HEK293 (cell line): Measurements from ENCODE around the gene PPP2R2B.

ENCODE experiments used
- CTCF ChIA-PET: fragments of 350-600 bp; formaldehyde crosslinking; extraction: SDS; loops from one replicate; lab custom pipeline; 2021; ENCODE audit warnings: antibody characterized with exemption; lab: Yijun Ruan, JAX
- POLR2A ChIA-PET: fragments of 300-600 bp; formaldehyde crosslinking; extraction: SDS; loops from one replicate; lab custom pipeline; 2020; ENCODE audit warnings: antibody characterized with exemption, inconsistent platforms; lab: Yijun Ruan, JAX
- H3K27ac ChIP-seq: fragments of 200-500 bp; sonication (Bioruptor generic); 2 replicates; pipeline ENCODE4 v1.5.1; 2014; ENCODE audit warnings: low read depth, low read length, control low read depth, inconsistent platforms; ENCODE audit errors: extremely low read depth
- H3K36me3 ChIP-seq, 2 experiments: fragments of 200-500 bp in 1 of 2; sonication (Bioruptor generic) in 1 of 2; 1 replicate in 1 of 2; 2 replicates in 1 of 2; pipeline ENCODE4 v1.5.1; 2014 to 2017; ENCODE audit warnings: inconsistent platforms in 2 of 2, low read length in 2 of 2; ENCODE audit not compliant: control insufficient read depth in 2 of 2, insufficient read depth in 1 of 2
- H3K4me1 ChIP-seq: fragments of 200-500 bp; sonication (Bioruptor generic); 2 replicates; pipeline ENCODE4 v1.5.1; 2014; ENCODE audit warnings: mild to moderate bottlenecking, low read length, inconsistent platforms; ENCODE audit not compliant: control insufficient read depth, insufficient read depth
- H3K4me3 ChIP-seq: 2 replicates; pipeline ENCODE4 v1.5.1; 2011; ENCODE audit warnings: low read depth, mild to moderate bottlenecking, control low read depth, low read length, moderate library complexity
- H3K9me3 ChIP-seq: fragments of 200-500 bp; sonication (Bioruptor generic); 2 replicates; pipeline ENCODE4 v1.5.1; 2014; ENCODE audit warnings: low read depth, low read length, inconsistent platforms; ENCODE audit not compliant: control insufficient read depth, insufficient read depth
- FEZF1 ChIP-seq: fragments of 450-650 bp; formaldehyde crosslinking; IDR thresholded peaks from 2 replicates; pipeline ENCODE4 v1.5.1; 2016; ENCODE audit warnings: missing biosample characterization, missing genetic modification characterization
- HOXC10 ChIP-seq: sonication (generic); formaldehyde crosslinking; IDR thresholded peaks from 2 replicates; pipeline ENCODE4 v1.8.1; 2023; ENCODE audit warnings: mild to moderate bottlenecking, missing genetic modification reagents
- KLF1 ChIP-seq: fragments of 450-650 bp; formaldehyde crosslinking; IDR thresholded peaks from 2 replicates; pipeline ENCODE4 v1.5.1; 2016; ENCODE audit warnings: missing biosample characterization, missing genetic modification characterization
- KLF10 ChIP-seq: fragments of 450-650 bp; IDR thresholded peaks from 2 replicates; pipeline ENCODE4 v1.5.1; 2018; ENCODE audit warnings: missing biosample characterization, mild to moderate bottlenecking, missing genetic modification characterization
- KLF16 ChIP-seq: fragments of 450-650 bp; formaldehyde crosslinking; IDR thresholded peaks from 2 replicates; pipeline ENCODE4 v1.5.1; 2017; ENCODE audit warnings: missing biosample characterization, missing genetic modification characterization
- KLF8 ChIP-seq: fragments of 450-650 bp; formaldehyde crosslinking; IDR thresholded peaks from 2 replicates; pipeline ENCODE4 v1.5.1; 2016; ENCODE audit warnings: missing biosample characterization, missing genetic modification characterization
- REPIN1 ChIP-seq: fragments of 450-650 bp; formaldehyde crosslinking; IDR thresholded peaks from 2 replicates; pipeline ENCODE4 v1.5.1; 2017; ENCODE audit warnings: missing biosample characterization, missing genetic modification characterization, low read depth
- SCRT2 ChIP-seq: fragments of 450-650 bp; formaldehyde crosslinking; IDR thresholded peaks from 2 replicates; pipeline ENCODE4 v1.5.1; 2016; ENCODE audit warnings: missing biosample characterization, missing genetic modification characterization
- YY2 ChIP-seq: fragments of 450-650 bp; formaldehyde crosslinking; IDR thresholded peaks from 2 replicates; pipeline ENCODE4 v1.5.1; 2016; ENCODE audit warnings: missing biosample characterization, missing genetic modification characterization
- ZBTB48 ChIP-seq: fragments of 450-650 bp; formaldehyde crosslinking; IDR thresholded peaks from 2 replicates; pipeline ENCODE4 v1.5.1; 2016; ENCODE audit warnings: missing biosample characterization, missing genetic modification characterization
- ZNF121 ChIP-seq: fragments of 450-650 bp; formaldehyde crosslinking; IDR thresholded peaks from 2 replicates; pipeline ENCODE4 v1.5.1; 2016; ENCODE audit warnings: missing biosample characterization, missing genetic modification characterization
- ZNF214 ChIP-seq: fragments of 450-650 bp; formaldehyde crosslinking; IDR thresholded peaks from 2 replicates; pipeline ENCODE4 v1.5.1; 2017; ENCODE audit warnings: missing biosample characterization, mild to moderate bottlenecking, missing genetic modification characterization, borderline replicate concordance
- ZNF274 ChIP-seq, 2 experiments: fragments of 200-500 bp in 1 of 2; fragments of 450-650 bp in 1 of 2; sonication (Bioruptor generic) in 1 of 2; formaldehyde crosslinking in 1 of 2; IDR thresholded peaks; 2 replicates each; pipeline versions ENCODE4 v1.5.1 to v1.6.1; 2014 to 2016; ENCODE audit warnings: borderline replicate concordance in 1 of 2, inconsistent platforms in 1 of 2, low read length in 1 of 2, missing biosample characterization in 1 of 2, missing genetic modification characterization in 1 of 2
- ZNF433 ChIP-seq: fragments of 450-650 bp; formaldehyde crosslinking; IDR thresholded peaks from 2 replicates; pipeline ENCODE4 v1.5.1; 2016; ENCODE audit warnings: missing biosample characterization, missing genetic modification characterization, low read depth
- ZNF501 ChIP-seq: fragments of 450-650 bp; formaldehyde crosslinking; IDR thresholded peaks from 2 replicates; pipeline ENCODE4 v1.5.1; 2016; ENCODE audit warnings: missing biosample characterization, missing genetic modification characterization
- ZNF660 ChIP-seq: fragments of 450-650 bp; IDR thresholded peaks from 2 replicates; pipeline ENCODE4 v1.5.1; 2018; ENCODE audit warnings: missing biosample characterization, mild to moderate bottlenecking, missing genetic modification characterization
- ZNF830 ChIP-seq: fragments of 450-650 bp; IDR thresholded peaks from 2 replicates; pipeline ENCODE4 v1.5.0; 2018; ENCODE audit warnings: missing biosample characterization, missing genetic modification characterization, low read depth, mild to moderate bottlenecking, moderate library complexity
- ZNF837 ChIP-seq: fragments of 450-650 bp; formaldehyde crosslinking; IDR thresholded peaks from 2 replicates; pipeline ENCODE4 v1.5.1; 2016; ENCODE audit warnings: missing biosample characterization, missing genetic modification characterization
- ZSCAN4 ChIP-seq: fragments of 450-650 bp; formaldehyde crosslinking; IDR thresholded peaks from 2 replicates; pipeline ENCODE4 v1.5.1; 2017; ENCODE audit warnings: missing biosample characterization, missing genetic modification characterization
- TF ChIP-seq, protein P1 (sequence below): fragments of 450-650 bp; formaldehyde crosslinking; conservative IDR thresholded peaks from 2 replicates; pipeline ENCODE4 v1.5.1; 2016; ENCODE audit warnings: low read depth, missing biosample characterization, missing genetic modification characterization
- TF ChIP-seq, protein P2 (sequence below): fragments of 450-650 bp; formaldehyde crosslinking; IDR thresholded peaks from 2 replicates; pipeline ENCODE4 v1.5.1; 2016; ENCODE audit warnings: missing biosample characterization, missing genetic modification characterization
- TF ChIP-seq, protein P3 (sequence below): fragments of 450-650 bp; formaldehyde crosslinking; IDR thresholded peaks from 2 replicates; pipeline ENCODE4 v1.5.1; 2016; ENCODE audit warnings: missing biosample characterization, missing genetic modification characterization

The PPP2R2B gene

DNA sequence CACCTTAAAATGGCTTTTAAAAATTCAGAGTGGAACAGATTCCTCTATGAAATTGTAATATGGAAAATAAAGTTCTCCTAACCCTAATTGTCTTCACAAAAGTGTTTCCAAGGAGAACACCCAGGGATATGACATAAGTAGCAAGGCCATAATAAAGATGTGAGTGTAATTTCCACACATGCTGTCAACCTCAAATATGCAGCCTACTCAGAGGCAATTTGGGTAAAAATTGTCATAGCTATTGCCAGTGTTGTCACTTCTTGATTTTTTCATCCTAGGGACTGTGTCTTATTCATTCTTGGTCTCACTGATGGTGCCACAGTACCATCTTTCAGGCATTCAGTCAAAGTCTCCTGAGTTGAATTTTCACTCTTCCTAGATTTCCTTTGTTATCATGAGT lies 100.3 kb downstream of the PPP2R2B start (continued):
- TF ChIP-seq, protein P1, sequence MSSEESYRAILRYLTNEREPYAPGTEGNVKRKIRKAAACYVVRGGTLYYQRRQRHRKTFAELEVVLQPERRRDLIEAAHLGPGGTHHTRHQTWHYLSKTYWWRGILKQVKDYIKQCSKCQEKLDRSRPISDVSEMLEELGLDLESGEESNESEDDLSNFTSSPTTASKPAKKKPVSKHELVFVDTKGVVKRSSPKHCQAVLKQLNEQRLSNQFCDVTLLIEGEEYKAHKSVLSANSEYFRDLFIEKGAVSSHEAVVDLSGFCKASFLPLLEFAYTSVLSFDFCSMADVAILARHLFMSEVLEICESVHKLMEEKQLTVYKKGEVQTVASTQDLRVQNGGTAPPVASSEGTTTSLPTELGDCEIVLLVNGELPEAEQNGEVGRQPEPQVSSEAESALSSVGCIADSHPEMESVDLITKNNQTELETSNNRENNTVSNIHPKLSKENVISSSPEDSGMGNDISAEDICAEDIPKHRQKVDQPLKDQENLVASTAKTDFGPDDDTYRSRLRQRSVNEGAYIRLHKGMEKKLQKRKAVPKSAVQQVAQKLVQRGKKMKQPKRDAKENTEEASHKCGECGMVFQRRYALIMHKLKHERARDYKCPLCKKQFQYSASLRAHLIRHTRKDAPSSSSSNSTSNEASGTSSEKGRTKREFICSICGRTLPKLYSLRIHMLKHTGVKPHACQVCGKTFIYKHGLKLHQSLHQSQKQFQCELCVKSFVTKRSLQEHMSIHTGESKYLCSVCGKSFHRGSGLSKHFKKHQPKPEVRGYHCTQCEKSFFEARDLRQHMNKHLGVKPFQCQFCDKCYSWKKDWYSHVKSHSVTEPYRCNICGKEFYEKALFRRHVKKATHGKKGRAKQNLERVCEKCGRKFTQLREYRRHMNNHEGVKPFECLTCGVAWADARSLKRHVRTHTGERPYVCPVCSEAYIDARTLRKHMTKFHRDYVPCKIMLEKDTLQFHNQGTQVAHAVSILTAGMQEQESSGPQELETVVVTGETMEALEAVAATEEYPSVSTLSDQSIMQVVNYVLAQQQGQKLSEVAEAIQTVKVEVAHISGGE (tag by site-specific recombination), result no peak
- TF ChIP-seq ZNF433 (tag by site-specific recombination) (no peak), KLF1 (tag by site-specific recombination) (no peak), KLF8 (tag by site-specific recombination) (no peak), ZNF121 (tag by site-specific recombination) (no peak)

DNA sequence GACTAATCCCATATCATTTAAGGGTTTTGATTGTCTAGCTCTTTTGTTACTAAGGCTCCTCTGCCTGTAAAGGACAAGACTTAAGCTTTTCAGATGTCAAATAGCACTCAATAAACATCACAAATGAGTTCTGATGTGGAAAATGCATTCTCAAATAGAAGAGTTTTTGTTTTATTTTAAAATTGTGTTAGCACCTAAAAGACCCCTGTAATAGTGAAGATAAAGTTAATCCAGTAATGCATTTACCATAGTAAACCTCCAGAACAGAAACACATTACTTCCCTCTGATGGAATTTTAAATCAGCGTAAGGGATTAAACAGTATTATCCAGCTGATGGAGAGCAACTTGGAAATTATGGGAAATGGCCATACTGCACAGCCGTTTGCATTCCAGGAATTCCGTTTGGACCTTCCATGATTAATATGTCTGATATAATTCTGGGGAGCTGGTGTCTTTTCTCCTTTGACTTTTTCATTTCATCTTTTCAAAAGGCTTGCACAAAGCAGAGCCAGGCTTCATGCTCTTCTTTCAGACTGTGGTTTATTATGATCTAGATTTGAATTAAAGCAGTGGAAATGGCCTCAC lies 105.6 kb downstream of the PPP2R2B start:
- no peaks in the 10 kb centered on the region for H3K9me3 ChIP-seq
- POLR2A ChIA-PET, result no interaction called here
- H3K4me3 ChIP-seq, result no peak overlapping the region
- no peaks in the 10 kb centered on the region for H3K36me3 ChIP-seq
- CTCF ChIA-PET, result interaction anchor here (0.6 kb wide), 1 partner anchor 319 kb away, joined by 4 read pairs; no protein-coding TSS in a partner anchor
- H3K27ac ChIP-seq, result no peak overlapping the region
- TF ChIP-seq ZNF214 (tag by site-specific recombination) (no peak), ZSCAN4 (tag by site-specific recombination) (no peak), SCRT2 (tag by site-specific recombination) (no peak), ZBTB48 (tag by site-specific recombination) (no peak)
- no peaks in the 10 kb centered on the region for H3K4me1 ChIP-seq

GRCh38 chr5:146770980-146771379 lies 107.6 kb downstream of the PPP2R2B start:
- CTCF ChIA-PET, result no interaction called here
- no peak for TF ChIP-seq KLF10 (tag by site-specific recombination)
- no peak for TF ChIP-seq ZNF501 (tag by site-specific recombination)
- TF ChIP-seq, protein P2, sequence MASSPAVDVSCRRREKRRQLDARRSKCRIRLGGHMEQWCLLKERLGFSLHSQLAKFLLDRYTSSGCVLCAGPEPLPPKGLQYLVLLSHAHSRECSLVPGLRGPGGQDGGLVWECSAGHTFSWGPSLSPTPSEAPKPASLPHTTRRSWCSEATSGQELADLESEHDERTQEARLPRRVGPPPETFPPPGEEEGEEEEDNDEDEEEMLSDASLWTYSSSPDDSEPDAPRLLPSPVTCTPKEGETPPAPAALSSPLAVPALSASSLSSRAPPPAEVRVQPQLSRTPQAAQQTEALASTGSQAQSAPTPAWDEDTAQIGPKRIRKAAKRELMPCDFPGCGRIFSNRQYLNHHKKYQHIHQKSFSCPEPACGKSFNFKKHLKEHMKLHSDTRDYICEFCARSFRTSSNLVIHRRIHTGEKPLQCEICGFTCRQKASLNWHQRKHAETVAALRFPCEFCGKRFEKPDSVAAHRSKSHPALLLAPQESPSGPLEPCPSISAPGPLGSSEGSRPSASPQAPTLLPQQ (tag by site-specific recombination), result no peak
- no peak for TF ChIP-seq ZNF830 (tag by site-specific recombination)
- no peak for TF ChIP-seq FEZF1 (tag by site-specific recombination)
- TF ChIP-seq ZNF837 (tag by site-specific recombination), result no peak
- no peak for TF ChIP-seq REPIN1 (tag by site-specific recombination)
- no peak for TF ChIP-seq YY2 (tag by site-specific recombination)
- TF ChIP-seq ZNF274 (IDR thresholded peaks at IDR 0.05; ENCODE audit: low read length), result no peak
- no peak for TF ChIP-seq ZNF274 (tag by site-specific recombination; IDR thresholded peaks at IDR 0.05; ENCODE audit: borderline replicate concordance)
- no peak for TF ChIP-seq HOXC10 (CRISPR knock-in tag)
- TF ChIP-seq ZNF660 (tag by site-specific recombination), result no peak
- no peak for TF ChIP-seq KLF16 (tag by site-specific recombination)
- TF ChIP-seq, protein P3, sequence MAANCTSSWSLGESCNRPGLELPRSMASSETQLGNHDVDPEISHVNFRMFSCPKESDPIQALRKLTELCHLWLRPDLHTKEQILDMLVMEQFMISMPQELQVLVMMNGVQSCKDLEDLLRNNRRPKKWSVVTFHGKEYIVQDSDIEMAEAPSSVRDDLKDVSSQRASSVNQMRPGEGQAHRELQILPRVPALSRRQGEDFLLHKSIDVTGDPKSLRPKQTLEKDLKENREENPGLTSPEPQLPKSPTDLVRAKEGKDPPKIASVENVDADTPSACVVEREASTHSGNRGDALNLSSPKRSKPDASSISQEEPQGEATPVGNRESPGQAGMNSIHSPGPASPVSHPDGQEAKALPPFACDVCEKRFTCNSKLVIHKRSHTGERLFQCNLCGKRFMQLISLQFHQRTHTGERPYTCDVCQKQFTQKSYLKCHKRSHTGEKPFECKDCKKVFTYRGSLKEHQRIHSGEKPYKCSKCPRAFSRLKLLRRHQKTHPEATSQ, result no peak
- no peaks in the 10 kb centered on the region for H3K9me3 ChIP-seq

More at GRCh38 chr5:146770980-146771379, 107.6 kb downstream of the PPP2R2B start:
- no peak overlapping the region for H3K27ac ChIP-seq
- H3K4me1 ChIP-seq, result no peaks in the 10 kb centered on the region
- POLR2A ChIA-PET, result no interaction called here
- no peak overlapping the region for H3K4me3 ChIP-seq
- no peaks in the 10 kb centered on the region for H3K36me3 ChIP-seq
